HCT116 (cell line): ENCODE data around the gene CAPRIN2. TPM values are rescaled to one million over a fixed set of nuclear protein-coding genes. Genes with fewer than 3 reads are reported as not detected.

Experiments used
- ATAC-seq: fragments of 200-7000 bp; cut with Tn5 transposase; 2 replicates; pipeline ENCODE4 v1.9.1; 2020; ENCODE audit warnings: mild to moderate bottlenecking, moderate library complexity
- BruUV-seq: library from RNA; stranded (reverse); fragments of 400-500 nt; replicated peaks from 2 replicates; lab custom pipeline; 2021; lab: Mats Ljungman, UMichigan
- CTCF ChIA-PET: fragments of 300-600 bp; sonication (Branson Sonifier 250); formaldehyde crosslinking; loops from one replicate; lab custom pipeline; 2021; ENCODE audit warnings: antibody characterized with exemption; lab: Charles Lee
- POLR2A ChIA-PET: fragments of 300-600, 350-600 bp; sonication (Branson Sonifier 250); formaldehyde crosslinking; loops from one replicate; lab custom pipeline; 2021; ENCODE audit warnings: antibody characterized with exemption; lab: Charles Lee
- RAD21 ChIA-PET, 2 experiments: fragments of 300-600 bp; sonication (Branson Sonifier 250); formaldehyde crosslinking; loops; one replicate each; lab custom pipeline; 2023; ENCODE audit warnings: low total read pairs in 2 of 2; ENCODE audit not compliant: uncharacterized antibody in 2 of 2, unreplicated experiment in 2 of 2, low non-redundant PET in 1 of 2; lab: Charles Lee
- DNase-seq: peaks from one replicate; pipeline ENCODE4 v3.0.0-alpha.2; 2010; ENCODE audit warnings: low read depth, low spot score
- H2AFZ ChIP-seq: fragments of 200-600 bp; shearing (Covaris generic), sonication (generic); 2 replicates; pipeline ENCODE4 v1.6.1; 2017; ENCODE audit warnings: low read depth, mixed run types, mixed read lengths, antibody characterized with exemption, low read length; ENCODE audit not compliant: poor library complexity, severe bottlenecking
- H3K27ac ChIP-seq: 2 replicates; pipeline ENCODE4 v1.5.1; 2012; ENCODE audit warnings: low read depth, low read length
- H3K27me3 ChIP-seq: fragments of 200-600 bp; sonication (generic); 2 replicates; pipeline ENCODE4 v1.6.1; 2016; ENCODE audit warnings: mixed run types, low read length, mixed read lengths; ENCODE audit not compliant: insufficient read depth
- H3K36me3 ChIP-seq, 2 experiments: fragments of 200-500 bp in 1 of 2; fragments of 200-600 bp in 1 of 2; sonication (Bioruptor generic) in 1 of 2; sonication (generic) in 1 of 2; 2 replicates each; pipeline versions ENCODE4 v1.5.1 to v1.6.1; 2014 to 2016; ENCODE audit warnings: low read length in 2 of 2, inconsistent platforms in 1 of 2, mixed read lengths in 1 of 2, mixed run types in 1 of 2; ENCODE audit not compliant: insufficient read depth in 2 of 2, control insufficient read depth in 1 of 2
- H3K4me1 ChIP-seq, 2 experiments: fragments of 200-600 bp in 1 of 2; sonication (generic) in 1 of 2; 2 replicates each; pipeline versions ENCODE4 v1.5.1 to v1.6.1; 2012 to 2017; ENCODE audit warnings: low read length in 2 of 2, inconsistent platforms in 1 of 2, mild to moderate bottlenecking in 1 of 2, mixed read lengths in 1 of 2, mixed run types in 1 of 2, moderate library complexity in 1 of 2; ENCODE audit not compliant: insufficient read depth in 2 of 2, control insufficient read depth in 1 of 2
- H3K4me2 ChIP-seq: fragments of 200-600 bp; sonication (generic); 2 replicates; pipeline ENCODE4 v1.6.1; 2017; ENCODE audit warnings: mixed run types, low read length, mixed read lengths
- H3K4me3 ChIP-seq, 2 experiments: fragments of 200-600 bp in 1 of 2; sonication (generic) in 1 of 2; replicated peaks in 1 of 2; 2 replicates each; pipeline ENCODE4 v1.5.1; 2011 to 2016; ENCODE audit warnings: low read length in 2 of 2, control low read depth in 1 of 2, low read depth in 1 of 2, mild to moderate bottlenecking in 1 of 2, mixed read lengths in 1 of 2, mixed run types in 1 of 2
- H3K79me2 ChIP-seq: fragments of 200-600 bp; sonication (generic); 2 replicates; pipeline ENCODE4 v1.6.1; 2017; ENCODE audit warnings: mild to moderate bottlenecking, mixed run types, low read length, moderate library complexity, mixed read lengths; ENCODE audit not compliant: insufficient read depth
- H3K9ac ChIP-seq: fragments of 200-600 bp; sonication (generic); 2 replicates; pipeline ENCODE4 v1.6.1; 2016; ENCODE audit warnings: low read length, mixed read lengths
- H3K9me2 ChIP-seq: fragments of 200-600 bp; sonication (generic), shearing (Covaris generic); 2 replicates; pipeline ENCODE4 v1.6.1; 2017; ENCODE audit warnings: mixed run types, mild to moderate bottlenecking, moderate library complexity; ENCODE audit not compliant: insufficient read depth
- H3K9me3 ChIP-seq, 2 experiments: fragments of 200-500 bp in 1 of 2; fragments of 200-600 bp in 1 of 2; sonication (Bioruptor generic) in 1 of 2; sonication (generic) in 1 of 2; 2 replicates each; pipeline ENCODE4 v1.6.1; 2014 to 2017; ENCODE audit warnings: low read length in 2 of 2, mixed read lengths in 2 of 2, inconsistent platforms in 1 of 2, low read depth in 1 of 2, mild to moderate bottlenecking in 1 of 2, mixed run types in 1 of 2, moderate library complexity in 1 of 2; ENCODE audit not compliant: control insufficient read depth in 1 of 2, insufficient read depth in 1 of 2
- H4K20me1 ChIP-seq: fragments of 200-600 bp; sonication (generic), shearing (Covaris generic); 2 replicates; pipeline ENCODE4 v1.6.1; 2017; ENCODE audit warnings: mixed run types, mild to moderate bottlenecking, moderate library complexity; ENCODE audit not compliant: insufficient read depth
- CBX3 ChIP-seq: IDR thresholded peaks from 2 replicates; pipeline ENCODE4 v1.6.1; 2012; ENCODE audit warnings: low read depth
- CEBPB ChIP-seq: IDR thresholded peaks from 2 replicates; pipeline ENCODE4 v1.6.1; 2012; ENCODE audit warnings: low read depth
- CTCF ChIP-seq, 3 experiments: fragments of 200-600 bp in 1 of 3; sonication (generic) in 1 of 3; IDR thresholded peaks in 2 of 3; conservative IDR thresholded peaks in 1 of 3; 2 replicates each; pipeline ENCODE4 v1.5.1; 2012 to 2017; ENCODE audit warnings: low read depth in 2 of 3, low read length in 2 of 3, antibody characterized with exemption in 1 of 3, borderline replicate concordance in 1 of 3, control low read depth in 1 of 3, mild to moderate bottlenecking in 1 of 3, mixed read lengths in 1 of 3, mixed run types in 1 of 3, moderate library complexity in 1 of 3; ENCODE audit not compliant: insufficient read depth in 1 of 3
- EGR1 ChIP-seq: IDR thresholded peaks from 2 replicates; pipeline ENCODE4 v1.6.1; 2012; ENCODE audit warnings: low read depth
- ELF1 ChIP-seq: IDR thresholded peaks from 2 replicates; pipeline ENCODE4 v1.6.1; 2012; ENCODE audit warnings: low read depth, borderline replicate concordance
- EZH2phosphoT487 ChIP-seq: fragments of 200-600 bp; IDR thresholded peaks from 2 replicates; pipeline ENCODE4 v1.6.1; 2018; ENCODE audit warnings: antibody characterized with exemption, borderline replicate concordance
- JUND ChIP-seq: IDR thresholded peaks from 2 replicates; pipeline ENCODE4 v1.6.1; 2012
- POLR2AphosphoS5 ChIP-seq: IDR thresholded peaks from 2 replicates; pipeline ENCODE4 v1.6.1; 2011; ENCODE audit warnings: mild to moderate bottlenecking, low read depth, low read length, moderate library complexity
- REST ChIP-seq: IDR thresholded peaks from 2 replicates; pipeline ENCODE4 v1.6.1; 2012; ENCODE audit warnings: low read depth
- SIN3A ChIP-seq: IDR thresholded peaks from 2 replicates; pipeline ENCODE4 v1.6.1; 2012; ENCODE audit warnings: low read depth
- SP1 ChIP-seq: IDR thresholded peaks from 2 replicates; pipeline ENCODE4 v1.6.1; 2012; ENCODE audit warnings: low read depth
- SRF ChIP-seq: IDR thresholded peaks from 2 replicates; pipeline ENCODE4 v1.6.1; 2012; ENCODE audit warnings: low read depth
- TCF7L2 ChIP-seq: IDR thresholded peaks from 2 replicates; pipeline ENCODE4 v1.7.0; 2011; ENCODE audit warnings: borderline replicate concordance, inconsistent platforms; ENCODE audit not compliant: insufficient read depth, insufficient read length; ENCODE audit errors: extremely low read depth
- ZFX ChIP-seq: fragments of 450-650 bp; IDR thresholded peaks from 2 replicates; pipeline ENCODE4 v1.6.1; 2017
- intact Hi-C: fragments of 100-400 bp; cut with micrococcal nuclease; formaldehyde crosslinking; loops from 2 replicates; pipeline ENCODE4 v1.10.0; 2022
- total RNA-seq: library from RNA; stranded (reverse); gene quantifications from one replicate; pipeline ENCODE4 v1.2.1, GENCODE V29; 2021; ENCODE audit not compliant: unreplicated experiment

The CAPRIN2 gene
- total RNA-seq, 1 experiment from 2014 or later: 30.8 TPM

GRCh38 chr12:30746190-30746589 lies 8.6 kb downstream of the CAPRIN2 start:
- DNase-seq: no peak
- Histone ChIP-seq H4K20me1 (no peaks in the 10 kb centered on the region), H3K9me3 (no peaks in the 10 kb centered on the region)
- POLR2A ChIA-PET: no interaction called here
- no peak for TF ChIP-seq ZFX
- no peak for TF ChIP-seq SRF
- no peak for TF ChIP-seq EGR1
- no peak for TF ChIP-seq SIN3A
- no peak for TF ChIP-seq ELF1
- TF ChIP-seq, all 23 proteins: peak for 0
- no peak overlapping the region for H3K4me3 ChIP-seq
- no peaks in the 10 kb centered on the region for H3K4me1 ChIP-seq
- ChIA-PET CTCF (no interaction called here), RAD21 (no interaction called here)
- no peak overlapping the region for H3K4me2 ChIP-seq
- intact Hi-C loops: no loop called here
- BruUV-seq: no TSS peak
- H3K36me3 ChIP-seq: peaks cover 0 to 9% of the 10 kb centered on the region in 2 experiments; a peak in 1 of 4 replicates
- no peak overlapping the region for H2AFZ ChIP-seq
- H3K27ac ChIP-seq: no peak overlapping the region
- no peaks in the 10 kb centered on the region for H3K27me3 ChIP-seq
- H3K9me2 ChIP-seq: no peaks in the 10 kb centered on the region
- ATAC-seq: no peak
- no peak overlapping the region for H3K9ac ChIP-seq
- peaks cover 49% of the 10 kb centered on the region for H3K79me2 ChIP-seq

GRCh38 chr12:30744321-30744720 lies 10.4 kb downstream of the CAPRIN2 start:
- H3K4me3 ChIP-seq: no peak overlapping the region
- peaks cover 43% of the 10 kb centered on the region for H3K79me2 ChIP-seq
- H2AFZ ChIP-seq: no peak overlapping the region
- ChIA-PET CTCF (interaction anchor here (1.0 to 1.4 kb wide), 2 partner anchors 9 kb away, joined by 4 to 5 read pairs; no protein-coding TSS in a partner anchor), RAD21 (no interaction called here), POLR2A (no interaction called here)
- no peak overlapping the region for H3K27ac ChIP-seq
- peaks cover 0 to 11% of the 10 kb centered on the region in 2 experiments; a peak in 2 of 4 replicates for H3K36me3 ChIP-seq
- DNase-seq (no peak), ATAC-seq (no peak)
- BruUV-seq: no TSS peak
- H4K20me1 ChIP-seq: no peaks in the 10 kb centered on the region
- no peak overlapping the region for H3K4me2 ChIP-seq
- no peaks in the 10 kb centered on the region for H3K4me1 ChIP-seq
- H3K9me2 ChIP-seq: no peaks in the 10 kb centered on the region
- intact Hi-C loops: no loop called here
- no peaks in the 10 kb centered on the region for H3K27me3 ChIP-seq
- H3K9me3 ChIP-seq: no peaks in the 10 kb centered on the region
- no peak overlapping the region for H3K9ac ChIP-seq
- TF ChIP-seq SP1 (no peak), REST (no peak), POLR2AphosphoS5 (no peak), CTCF (IDR thresholded peaks at IDR 0.05 in 2 of 3, conservative IDR thresholded peaks at IDR 0.05 in 1 of 3; ENCODE audit: borderline replicate concordance in 1 of 3, insufficient read depth in 1 of 3, low read depth in 2 of 3, low read length in 2 of 3) (no peak), TCF7L2 (no peak), JUND (no peak), CBX3 (no peak), EZH2phosphoT487 (no peak), CEBPB (no peak), SIN3A (no peak), ELF1 (no peak)
